Endometrium (tissue), 2 donors: Measurements from ENCODE around the gene FAM120B.

Experiments used
- FAIRE-seq: peaks from 2 replicates; lab custom pipeline; 2012; peaks lifted over from hg19 to GRCh38; lab: Jason Lieb, UNC
- donor health status: control.
- donor health status: control.

Gene FAM120B

DNA sequence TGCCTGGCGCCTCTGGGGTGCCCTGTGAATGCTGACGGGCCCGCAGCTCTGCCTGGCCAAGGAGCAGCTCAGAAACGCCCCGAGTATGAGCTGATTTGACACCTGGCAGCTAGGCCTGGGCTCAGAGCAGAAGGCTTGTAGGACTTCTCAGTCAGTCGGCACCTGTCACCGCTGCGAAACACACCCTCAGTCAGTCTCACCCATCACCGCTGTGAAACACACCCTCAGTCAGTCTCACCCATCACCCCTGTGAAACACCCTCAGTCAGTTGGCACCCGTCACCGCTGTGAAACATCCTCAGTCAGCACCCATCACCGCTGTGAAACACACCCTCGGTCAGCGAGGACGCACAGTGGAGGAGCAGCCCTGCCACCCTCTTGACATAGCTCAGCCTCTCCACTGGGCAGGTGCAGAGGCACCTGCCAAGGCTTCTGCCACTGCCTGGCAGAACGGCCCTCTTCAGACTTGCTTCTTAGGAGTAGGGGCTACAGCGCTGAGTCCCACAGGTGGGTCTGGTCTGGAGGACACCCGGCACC lies 137.6 kb downstream of the FAM120B start:
- FAIRE-seq, result no peak

DNA sequence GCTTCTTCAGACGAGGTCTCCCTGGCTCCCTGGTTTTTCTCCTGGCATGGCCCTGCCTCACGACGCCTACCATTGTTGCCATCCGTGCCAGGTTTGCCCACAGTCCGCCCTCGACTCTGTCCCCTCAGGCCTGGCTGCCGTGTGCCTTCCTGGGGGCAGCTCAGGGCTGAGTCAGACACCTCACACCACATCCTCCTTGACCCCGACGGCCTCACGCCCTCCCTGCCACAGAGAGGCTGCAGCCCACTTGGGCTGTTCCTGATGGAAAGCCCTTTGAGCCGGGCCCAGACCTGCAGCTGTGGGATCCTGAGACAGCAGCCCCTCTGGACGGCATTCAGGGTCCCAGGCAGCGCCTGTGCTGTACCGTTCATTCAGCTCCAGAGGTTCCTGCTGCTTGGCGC lies 138.3 kb downstream of the FAM120B start:
- no peak for FAIRE-seq

DNA sequence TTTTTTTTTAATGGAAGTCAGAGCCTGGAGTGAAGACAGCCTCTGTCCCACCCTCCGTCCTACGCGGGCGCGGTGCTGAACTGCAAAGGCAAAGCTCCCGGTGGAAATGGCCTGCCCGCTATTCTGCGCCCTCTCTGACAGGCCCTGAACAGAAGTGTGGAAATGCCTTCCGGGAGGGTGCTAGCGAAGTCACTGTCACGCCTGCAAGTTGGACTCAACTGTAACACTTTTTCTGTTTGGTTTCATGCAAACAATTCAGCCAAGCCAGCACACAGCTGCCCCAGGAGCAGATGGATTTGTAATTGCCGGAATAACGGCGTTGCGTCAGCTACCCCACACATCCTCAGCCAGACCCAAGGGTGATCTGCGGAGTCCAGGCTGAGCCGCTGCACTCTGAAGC lies 138.9 kb downstream of the FAM120B start:
- no peak for FAIRE-seq

DNA sequence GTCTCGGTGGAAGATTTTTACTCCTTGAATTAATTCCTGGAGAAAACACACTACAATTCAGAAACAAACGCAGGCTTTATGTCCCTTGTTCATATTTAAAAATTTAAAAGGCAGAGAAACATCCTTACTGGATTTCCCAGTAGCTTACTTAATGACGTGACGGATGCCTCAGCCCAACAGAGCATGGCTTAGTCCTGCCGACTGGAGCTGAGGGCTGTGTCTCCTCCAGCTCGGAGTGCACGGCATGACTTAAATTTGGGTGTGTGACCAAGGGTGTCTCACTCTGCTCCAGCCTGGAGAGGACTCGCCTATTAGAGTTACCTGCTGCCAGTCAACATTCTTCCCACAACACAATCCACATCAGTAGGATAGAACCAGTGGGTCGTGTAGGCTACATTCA lies 139.4 kb downstream of the FAM120B start:
- no peak for FAIRE-seq

DNA sequence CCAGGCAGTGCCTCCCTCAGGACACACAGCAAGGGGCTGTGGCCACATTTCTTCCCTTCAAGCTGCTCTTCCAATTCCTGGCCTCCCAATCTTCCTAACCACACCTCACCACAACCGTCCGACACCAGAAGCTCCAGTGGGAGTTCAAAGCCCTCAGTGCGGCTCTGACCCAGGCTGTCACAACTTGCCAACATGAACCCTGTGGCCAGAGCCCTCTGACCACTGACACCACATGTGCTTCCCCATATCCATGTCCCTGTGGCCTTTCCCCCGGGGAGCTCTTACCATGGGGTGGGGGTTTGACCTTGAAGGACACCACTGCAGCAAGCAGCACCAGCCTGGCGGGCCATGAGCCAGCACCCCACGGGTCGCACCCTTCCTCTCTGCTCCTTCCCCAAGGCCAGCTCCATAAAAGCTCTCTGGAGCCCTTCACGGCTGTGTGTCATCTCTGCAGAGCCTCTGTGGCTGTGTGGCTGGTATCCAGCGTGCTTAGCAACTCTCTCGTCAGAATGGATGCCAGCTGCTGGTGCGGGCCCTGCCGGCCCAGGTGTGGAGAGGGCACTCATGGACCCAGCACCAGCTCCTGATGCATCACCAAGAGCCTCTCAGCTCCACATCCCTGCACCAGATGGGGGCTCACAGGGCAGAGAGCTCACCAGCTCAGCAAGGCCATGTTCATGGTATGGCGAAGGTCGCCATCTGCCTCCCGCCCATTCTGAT lies 140.4 kb downstream of the FAM120B start:
- no peak for FAIRE-seq

DNA sequence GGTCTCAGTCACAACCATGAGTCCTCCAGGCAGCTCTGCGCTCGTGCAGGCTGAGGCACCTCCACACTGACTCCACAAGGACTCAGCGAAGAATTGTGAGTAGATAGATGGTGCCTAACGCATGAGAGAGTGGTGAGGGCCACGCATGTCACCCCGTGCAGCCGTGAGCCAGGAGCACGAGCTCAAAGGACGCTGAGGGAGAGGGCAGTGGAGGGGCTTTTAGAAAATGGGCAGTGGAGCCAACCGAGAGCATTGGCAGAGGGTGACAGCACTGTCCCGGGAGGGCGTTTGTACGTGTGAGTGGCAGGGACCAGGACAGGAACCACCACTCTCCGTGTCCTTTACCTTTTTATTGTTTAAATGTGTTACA lies 141.0 kb downstream of the FAM120B start:
- no peak for FAIRE-seq

DNA sequence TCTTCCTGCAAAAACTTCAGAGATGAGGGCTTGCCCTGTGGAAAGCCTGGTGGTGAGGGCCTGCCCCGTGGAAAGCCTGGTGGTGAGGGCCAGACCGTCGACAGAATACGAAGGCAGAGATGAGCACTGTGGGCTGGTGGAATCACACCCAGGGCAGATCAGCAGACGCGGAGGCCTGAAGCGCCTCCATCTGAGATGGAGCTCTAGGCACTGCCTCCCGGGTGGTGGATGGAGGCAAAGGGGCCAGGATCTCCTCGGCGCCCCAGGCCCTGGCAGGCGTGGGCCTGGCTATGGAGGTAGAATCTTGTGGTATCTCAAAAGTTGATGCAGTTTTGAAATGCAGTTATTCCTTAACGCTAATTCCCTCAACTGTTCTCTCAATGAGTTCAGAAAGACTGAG lies 141.8 kb downstream of the FAM120B start:
- no peak for FAIRE-seq

DNA sequence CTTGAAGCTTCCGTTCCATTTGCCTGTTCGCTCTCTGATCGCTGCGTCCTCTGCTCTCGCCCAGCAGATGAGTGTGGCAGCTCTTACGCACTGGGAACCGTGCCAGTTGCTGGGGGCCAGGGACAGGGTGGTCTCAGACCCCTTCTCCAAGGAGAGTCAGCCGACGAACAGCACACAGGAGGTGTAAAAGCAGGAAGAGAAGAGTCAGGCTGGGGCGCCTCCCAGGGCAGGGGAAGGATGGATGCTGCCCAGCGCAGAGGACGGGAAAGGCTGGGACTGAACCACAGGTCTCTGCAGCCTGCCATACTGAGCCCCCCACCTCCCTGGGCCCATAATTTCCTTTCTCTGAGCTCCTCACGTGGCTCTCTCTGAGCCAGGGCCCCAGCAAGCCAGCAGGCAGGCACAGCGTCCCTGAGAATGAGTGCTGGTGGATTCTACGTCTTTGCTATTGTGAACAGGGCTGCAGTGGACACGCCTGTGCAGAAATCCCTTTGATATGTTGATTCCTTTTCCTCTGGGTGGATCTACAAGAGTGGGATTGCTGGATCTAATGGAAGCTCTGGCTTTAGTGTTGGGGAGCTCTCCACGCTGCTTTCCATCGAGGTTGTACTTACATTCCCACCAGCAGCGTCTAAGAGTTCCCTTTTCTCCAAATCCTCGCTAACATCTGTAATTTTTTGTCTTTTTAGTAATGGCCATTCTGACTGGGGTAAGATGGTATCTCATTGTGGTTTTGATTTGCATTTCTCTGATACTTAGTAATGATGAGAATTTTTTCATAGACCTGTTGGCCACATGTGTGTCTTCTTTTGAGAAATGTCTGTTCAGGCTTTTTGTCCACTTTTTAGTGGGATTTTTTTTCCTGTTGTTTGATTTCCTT lies 142.4 kb downstream of the FAM120B start:
- no peak for FAIRE-seq

DNA sequence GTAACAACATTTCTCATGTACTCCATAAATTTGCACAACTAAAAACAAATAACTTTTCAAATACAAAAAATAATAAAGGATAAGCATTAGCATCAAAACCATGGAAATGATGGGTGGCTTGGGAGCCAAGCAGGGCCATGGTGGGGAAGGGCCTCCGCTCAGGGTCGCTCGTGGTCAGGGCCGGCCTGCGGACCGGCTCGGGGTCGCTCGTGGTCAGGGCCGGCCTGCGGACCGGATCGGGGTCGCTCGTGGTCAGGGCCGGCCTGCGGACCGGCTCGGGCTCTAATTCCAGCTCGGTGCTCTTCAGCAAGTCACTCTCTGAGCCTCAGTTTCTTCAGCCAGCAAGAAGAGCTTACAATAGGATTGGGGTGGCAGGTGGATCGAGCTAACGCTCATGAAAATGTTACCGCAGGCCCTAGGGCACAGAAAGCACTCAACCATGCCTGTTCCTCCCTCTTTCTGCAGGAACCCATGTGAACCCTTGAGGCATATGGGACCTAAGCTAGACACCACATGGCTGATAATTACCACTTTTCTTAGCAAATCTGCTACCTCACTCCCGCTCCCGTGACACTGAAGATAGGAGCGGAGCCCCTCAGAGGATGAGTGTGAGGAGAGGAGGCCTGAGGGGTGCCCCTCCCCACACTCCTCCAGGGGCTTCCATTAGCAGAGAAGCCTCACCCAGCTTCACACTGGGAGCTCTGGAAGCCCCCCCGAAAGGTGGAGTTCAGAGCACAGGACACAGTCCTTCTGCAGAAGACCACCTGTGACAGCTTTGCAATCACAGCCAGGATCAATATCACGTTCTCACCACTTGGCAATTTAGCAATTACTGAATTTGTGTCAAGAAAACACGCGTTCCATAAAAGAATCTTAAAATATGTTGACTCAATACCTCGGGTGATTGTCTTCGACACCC lies 143.5 kb downstream of the FAM120B start:
- no peak for FAIRE-seq

DNA sequence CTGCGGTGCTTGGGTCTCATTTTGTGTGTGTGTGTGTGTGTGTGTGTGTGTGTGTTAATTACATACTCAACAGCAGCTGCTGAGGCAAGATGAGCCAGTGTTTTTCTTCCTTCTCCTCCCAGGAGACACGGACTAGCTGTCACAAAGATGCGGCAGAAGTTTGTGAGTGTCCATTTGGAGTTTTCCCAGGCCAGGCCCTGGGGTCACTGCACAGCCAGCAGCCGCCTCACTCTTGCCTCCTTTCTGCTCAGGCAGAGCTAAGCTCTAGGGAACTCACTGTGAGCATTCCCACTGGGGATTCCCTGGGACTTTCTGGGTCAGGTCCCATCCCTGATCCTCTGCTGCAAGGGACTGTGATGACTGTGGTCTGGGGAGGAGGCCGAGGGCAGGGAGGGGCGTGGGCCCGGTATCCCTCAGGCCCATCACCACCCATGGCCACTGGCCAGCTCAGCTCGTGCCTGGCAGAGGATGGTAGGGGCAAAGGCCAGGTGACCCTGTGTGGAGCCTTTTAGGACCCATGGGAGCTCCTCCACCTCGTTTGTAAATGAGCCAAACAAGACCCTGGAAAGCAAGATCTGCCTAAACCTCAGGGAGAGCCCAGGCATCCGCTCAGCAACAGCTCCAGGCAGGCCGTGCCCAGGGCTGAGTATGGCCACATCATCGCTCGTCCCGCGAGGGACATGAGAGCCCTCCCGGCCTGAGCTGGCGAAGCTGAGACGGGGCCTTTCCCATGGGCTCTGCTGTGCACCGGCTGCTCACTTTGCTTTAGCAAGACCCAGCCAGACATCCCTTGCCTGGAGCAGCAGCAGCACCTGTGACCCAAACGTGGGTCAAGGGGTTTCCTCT lies 144.6 kb downstream of the FAM120B start:
- FAIRE-seq, result no peak

DNA sequence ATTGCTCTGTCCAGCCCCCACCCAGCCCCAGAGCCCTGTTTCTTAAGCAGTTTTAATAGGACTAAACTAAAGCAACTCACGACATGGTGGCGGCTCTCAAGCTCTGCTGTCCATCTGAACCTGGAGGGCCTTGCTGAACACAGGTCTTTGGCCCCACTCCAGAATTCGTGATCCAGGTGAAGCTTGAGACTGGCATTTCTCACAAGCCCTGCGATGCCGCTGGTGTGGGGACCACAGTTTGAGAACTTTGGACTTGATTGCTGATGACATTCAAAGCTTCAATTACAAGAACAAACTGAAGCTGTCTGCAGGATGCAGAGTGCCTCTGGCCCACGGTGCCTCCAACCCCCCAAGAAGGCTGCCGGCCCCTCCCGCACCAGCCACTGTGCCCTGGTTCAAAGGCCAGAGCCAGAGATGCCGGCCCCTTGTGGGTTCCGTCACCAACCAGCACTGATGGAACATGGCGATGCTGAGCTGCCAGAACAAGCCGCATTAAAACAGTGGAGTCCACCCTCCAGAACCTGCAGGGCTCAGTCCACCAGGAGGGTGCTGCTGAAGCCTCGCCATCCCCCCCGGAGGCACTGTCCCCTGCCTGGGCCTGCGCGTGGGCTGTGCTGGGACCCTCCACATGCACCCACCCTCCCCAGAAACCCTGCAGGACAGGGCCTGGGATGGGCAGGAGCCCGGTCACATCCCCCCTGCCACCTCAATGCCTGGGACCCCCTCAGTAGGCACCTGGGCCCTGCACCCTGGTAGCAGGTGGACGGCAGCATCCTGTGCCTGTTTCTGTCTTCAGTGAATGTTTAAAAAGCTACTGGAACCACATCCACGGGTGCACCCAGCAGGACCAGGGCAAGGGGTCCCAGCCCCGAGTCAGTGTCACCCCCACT lies 145.4 kb downstream of the FAM120B start:
- FAIRE-seq, result no peak

DNA sequence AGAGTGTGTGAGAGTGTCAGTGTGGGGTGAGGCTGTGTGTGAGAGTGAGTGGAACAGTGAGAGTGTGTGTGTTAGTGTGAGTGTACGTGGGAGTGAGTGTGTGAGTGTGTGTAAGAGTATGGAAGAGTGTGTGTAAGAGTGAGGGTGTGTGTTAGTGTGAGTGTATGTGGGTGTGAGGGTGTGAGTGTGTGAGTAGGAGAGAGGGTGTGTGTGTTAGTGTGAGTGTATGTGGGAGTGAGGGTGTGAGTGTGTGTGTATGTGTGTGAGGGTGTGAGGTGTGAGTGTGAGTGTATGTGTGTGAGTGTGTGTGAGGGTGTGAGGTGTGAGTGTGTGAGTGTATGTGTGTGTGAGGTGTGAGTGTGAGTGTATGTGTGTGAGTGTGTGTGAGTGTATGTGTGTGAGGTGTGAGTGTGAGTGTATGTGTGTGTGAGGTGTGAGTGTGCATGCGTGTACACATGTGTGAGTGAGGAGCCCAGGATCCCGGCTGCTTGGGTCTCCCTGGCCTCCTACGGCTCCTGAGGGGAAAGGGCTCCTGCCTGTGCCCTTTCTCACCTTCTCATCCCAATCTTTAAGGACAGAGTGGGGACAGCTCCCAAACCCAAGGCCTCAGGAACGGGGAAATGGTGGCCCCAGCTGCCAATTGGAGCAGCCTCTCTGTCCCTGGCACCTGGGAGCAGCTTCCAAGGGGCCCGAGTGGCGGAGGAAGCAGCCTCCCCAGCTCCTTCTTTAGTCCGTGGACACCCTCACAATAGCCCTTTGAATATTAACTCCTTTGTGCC lies 146.4 kb downstream of the FAM120B start:
- FAIRE-seq, result no peak

DNA sequence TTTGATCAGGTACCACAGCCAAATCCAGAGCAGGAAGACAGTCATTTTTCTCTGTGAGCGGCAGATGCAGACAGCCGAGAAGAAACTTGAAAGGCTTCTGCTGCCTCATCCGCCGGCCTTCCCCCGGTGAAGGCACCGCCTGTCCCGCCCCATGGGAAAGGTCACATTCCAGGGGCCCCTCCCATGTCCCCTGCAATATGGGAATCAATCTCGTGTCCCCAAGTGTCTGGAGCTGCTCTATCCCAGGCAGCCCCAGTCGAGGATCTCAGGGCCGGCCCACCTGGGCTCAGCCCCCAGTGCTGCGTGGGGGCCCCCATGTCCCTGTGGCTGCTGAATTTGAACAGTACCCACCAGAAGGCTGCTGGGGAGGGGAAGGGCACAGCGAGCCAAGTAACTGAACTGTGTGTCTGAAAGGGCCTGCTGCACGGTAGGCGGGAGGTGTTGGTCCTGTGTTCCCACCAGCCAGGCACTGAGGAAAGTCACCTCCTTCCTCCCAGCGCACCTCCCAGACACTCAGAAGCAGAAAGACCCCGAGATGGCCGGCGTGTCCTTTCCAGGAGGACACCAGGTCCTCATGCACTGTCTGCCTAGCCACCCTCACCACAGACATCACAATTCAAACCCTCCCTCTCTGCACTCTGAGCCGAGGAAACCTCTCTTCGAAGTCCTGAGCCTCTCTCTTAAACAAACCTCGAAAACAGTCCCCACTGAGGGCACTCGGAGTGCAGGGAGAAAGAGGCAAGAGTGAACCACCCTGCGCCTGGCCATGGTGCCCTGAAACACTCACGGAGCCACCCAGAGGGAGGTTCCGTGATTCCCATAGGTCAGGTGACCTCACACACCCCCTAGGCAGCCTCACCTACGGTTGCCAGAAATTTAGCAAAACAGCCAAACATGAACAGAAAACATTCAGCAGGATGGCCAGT lies 147.3 kb downstream of the FAM120B start:
- FAIRE-seq, result no peak

DNA sequence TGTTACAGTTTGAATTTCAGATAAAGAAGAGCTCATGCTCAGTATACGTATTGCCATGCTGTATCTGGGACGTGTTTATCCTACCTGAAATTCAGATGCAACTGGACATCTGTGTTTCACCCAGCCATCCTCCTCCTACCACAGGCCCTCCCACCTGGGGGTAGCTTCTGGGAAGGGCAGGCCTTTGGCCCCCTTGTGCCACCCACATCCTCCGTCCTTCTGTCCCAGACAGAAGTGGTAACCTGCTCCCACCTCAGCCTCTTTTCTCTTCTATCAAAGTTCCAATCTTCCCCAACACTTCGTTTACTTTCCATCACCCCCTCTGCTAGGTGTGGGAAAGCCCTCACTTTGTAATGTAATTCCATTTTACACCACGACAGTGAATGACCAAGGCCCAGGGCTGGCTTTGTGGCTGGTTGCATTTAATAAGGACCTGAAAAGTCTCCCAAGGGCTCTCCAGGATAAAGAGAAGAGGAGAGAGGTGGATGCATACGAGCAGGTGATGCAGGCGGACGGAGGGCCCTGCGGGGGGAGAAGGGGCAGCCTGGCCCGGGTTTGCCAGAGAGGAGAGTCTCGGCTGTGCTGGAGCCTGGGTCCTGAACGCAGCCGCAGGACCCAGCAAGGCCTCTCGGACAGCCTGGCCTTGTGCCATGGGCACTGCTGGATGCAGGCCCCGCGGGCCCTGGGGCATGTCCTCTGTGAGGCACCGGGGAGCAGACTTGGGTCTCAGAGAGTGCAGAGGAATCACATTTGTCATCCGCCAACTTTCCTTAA lies 148.1 kb downstream of the FAM120B start:
- no peak for FAIRE-seq

DNA sequence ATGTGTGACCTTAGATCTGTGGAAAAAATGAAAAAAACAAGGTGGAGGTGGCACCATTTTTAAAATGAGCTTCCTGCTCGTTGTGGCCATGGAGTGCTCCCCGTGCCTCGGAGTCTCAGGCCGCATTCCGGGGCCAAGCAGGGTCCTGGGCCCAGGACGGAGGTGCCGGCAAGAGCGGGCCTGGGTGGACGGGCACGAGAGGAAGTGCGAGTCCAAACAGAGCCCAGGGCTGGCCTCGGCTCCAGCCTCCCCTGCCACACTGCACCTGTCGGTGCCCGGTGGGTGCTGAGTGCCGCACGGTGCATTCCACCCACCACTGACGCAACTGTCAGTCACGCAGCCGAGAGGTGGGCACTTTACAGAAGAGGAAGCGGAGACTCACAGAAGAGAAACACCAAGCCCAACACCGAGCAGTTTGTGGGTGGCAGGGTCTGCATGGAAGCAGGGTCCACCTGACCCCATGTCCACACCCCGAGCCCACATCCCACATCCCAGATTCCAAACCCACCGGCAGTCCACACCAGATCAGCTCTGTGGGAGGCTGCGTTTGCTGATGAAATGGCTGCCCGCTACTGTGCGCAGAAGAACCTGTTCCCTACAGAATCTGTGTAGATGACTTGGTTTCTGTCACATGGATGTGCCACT lies 148.9 kb downstream of the FAM120B start:
- FAIRE-seq, result no peak

DNA sequence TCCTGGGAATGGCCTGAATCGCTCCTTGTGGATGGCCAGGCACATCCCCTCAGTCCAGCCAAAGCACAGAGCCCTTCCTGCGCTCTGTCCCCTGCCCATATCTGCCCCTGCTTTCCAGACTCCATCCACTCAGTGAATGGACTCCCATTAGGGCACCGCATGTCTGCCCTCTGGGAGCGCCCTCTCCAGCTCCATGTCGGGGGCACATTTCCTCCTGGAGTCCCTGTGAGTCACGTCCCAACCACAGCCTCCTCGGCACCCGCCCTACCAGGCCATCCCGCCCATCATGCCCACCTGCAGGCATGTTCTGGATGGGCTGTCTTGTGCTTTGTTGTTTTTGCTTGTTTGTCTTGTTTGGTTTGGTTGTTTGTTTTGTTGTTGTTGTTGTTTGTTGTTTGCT lies 149.8 kb downstream of the FAM120B start:
- FAIRE-seq, result no peak
